Activated gamma-delta T cell treated with anti-CD3 and anti-CD28 coated beads, Interleukin-2, amount 50 U/mL, for 16 hours (primary cell): ENCODE results near the gene HJURP.
"Not testable (repeated sequence)": the region's sequence is repeated elsewhere in the genome, so short reads cannot be mapped to it uniquely, and the experiment has no call there.

Experiments
- DNase-seq: peaks from one replicate; pipeline ENCODE4 v3.0.0-alpha.2; 2020; ENCODE audit warnings: low read depth

Gene HJURP, protein sequence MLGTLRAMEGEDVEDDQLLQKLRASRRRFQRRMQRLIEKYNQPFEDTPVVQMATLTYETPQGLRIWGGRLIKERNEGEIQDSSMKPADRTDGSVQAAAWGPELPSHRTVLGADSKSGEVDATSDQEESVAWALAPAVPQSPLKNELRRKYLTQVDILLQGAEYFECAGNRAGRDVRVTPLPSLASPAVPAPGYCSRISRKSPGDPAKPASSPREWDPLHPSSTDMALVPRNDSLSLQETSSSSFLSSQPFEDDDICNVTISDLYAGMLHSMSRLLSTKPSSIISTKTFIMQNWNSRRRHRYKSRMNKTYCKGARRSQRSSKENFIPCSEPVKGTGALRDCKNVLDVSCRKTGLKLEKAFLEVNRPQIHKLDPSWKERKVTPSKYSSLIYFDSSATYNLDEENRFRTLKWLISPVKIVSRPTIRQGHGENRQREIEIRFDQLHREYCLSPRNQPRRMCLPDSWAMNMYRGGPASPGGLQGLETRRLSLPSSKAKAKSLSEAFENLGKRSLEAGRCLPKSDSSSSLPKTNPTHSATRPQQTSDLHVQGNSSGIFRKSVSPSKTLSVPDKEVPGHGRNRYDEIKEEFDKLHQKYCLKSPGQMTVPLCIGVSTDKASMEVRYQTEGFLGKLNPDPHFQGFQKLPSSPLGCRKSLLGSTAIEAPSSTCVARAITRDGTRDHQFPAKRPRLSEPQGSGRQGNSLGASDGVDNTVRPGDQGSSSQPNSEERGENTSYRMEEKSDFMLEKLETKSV

DNA sequence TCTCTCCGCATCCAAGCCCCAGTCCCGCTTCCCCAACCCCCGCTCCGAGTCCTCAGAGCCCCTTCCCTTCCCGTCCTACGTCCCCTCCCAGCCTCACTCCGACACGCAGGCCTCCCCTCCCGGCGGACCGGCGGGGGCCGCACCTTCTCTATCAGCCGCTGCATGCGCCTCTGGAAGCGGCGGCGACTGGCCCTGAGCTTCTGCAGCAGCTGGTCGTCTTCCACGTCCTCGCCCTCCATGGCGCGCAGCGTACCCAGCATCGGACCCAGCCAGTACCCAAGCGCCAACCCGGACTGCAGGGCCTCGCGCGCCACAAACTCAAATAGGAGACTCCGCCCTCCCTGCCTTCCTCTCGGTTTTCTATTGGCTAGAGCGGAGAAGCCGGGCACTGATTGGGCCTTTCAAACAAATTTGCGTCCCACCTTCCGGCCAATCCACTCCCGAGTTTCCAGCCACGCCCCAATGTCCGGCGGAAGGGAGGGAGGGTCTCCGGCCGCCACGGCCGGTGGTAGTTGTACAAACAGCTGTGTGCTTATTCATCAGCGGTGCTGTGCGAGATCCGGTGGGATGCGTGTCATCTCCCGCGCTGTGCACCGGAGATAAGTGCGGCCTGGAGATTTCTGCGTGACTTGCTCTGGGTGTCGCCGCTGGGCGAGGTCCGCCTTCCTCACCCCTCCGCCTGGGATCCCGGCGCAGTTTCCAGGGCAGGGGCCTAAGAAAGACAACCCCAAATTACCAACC lies at the start of gene HJURP:
Gene HJURP (minus strand): TSS at position 295 of the 741 bp plus-strand sequence. CDS start 35 bp downstream, at position 260.
- peak; percentile 83 for DNase-seq

- no peak for DNase-seq
Measured at GRCh38 chr2:233901884-233902283, 47.5 kb upstream of the HJURP start.

DNA sequence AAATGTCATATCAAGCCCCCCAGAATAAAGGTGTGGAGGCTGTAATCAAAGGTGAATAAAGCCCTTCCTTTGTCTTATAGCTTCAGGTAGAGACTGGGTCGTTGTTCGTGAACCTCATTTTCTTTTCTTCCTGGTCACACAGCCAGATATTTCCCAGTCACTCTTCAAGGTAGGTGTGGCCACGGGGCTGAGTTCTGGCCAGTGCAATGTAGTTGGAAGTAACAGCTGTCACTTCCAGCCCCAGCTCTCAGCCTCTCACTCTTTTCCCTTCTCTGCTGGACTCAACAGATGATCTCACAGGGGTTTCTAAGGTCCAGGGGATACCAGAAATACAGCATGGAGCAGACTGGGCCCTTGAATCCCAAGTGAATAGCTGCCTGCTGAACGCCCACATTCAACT lies 47.0 kb upstream of the HJURP start:
- no peak for DNase-seq

GRCh38 chr2:233896253-233896652 lies 41.9 kb upstream of the HJURP start:
- DNase-seq = not testable (repeated sequence)

DNA sequence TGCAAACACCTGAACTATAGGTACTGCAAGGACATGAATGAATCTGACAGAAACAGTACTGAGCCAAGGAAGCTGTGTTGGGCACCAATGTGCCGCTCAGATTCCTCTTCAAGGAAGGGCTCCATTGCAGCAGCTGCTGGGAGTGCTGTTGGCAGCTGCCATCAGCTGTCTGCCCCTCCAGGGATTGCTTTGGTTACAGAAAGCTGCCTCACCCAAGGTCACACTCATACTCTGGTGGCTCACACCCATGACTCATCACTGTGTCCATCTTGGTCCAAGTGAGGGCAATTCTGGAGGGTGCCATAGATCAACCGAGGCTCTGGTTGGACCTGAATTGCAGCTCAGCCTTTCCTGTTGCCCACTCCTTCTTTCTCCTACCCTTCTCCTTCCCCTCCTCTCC lies 38.5 kb upstream of the HJURP start:
- no peak for DNase-seq

- no peak for DNase-seq
Measured at GRCh38 chr2:233882353-233882752, 28.0 kb upstream of the HJURP start.

GRCh38 chr2:233872125-233872524 lies 17.8 kb upstream of the HJURP start:
- not testable (repeated sequence) for DNase-seq

GRCh38 chr2:233871432-233871831 lies 17.1 kb upstream of the HJURP start:
- DNase-seq = no peak

- DNase-seq = peak; percentile 33
Measured at GRCh38 chr2:233867993-233868532, 13.7 kb upstream of the HJURP start, which contains the start of gene MSL3B. MSL3B (minus strand) TSS chr2:233868386.

GRCh38 chr2:233866479-233866878 lies 12.1 kb upstream of the HJURP start:
- DNase-seq = no peak

DNA sequence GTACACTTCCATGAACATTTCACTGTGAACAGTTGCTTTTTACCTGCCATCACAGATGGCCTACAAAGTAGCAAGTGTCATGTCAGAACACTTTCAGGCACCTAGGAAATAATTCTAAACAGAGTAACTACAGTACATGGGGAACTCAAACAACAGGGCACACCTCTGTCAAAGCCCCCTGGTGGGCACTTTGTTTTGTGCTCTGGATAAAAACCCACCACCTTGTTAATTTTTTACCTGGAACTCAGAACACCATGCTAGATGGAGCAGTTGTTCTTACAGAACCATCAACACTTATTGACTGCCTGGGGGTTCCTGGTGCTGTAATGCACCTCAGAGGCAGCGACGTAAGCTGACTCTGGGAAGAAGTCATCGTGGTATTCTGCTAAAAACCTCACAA lies 11.5 kb upstream of the HJURP start:
- DNase-seq = no peak

GRCh38 chr2:233862261-233862768 lies 8.0 kb upstream of the HJURP start:
- DNase-seq = no peak

DNA sequence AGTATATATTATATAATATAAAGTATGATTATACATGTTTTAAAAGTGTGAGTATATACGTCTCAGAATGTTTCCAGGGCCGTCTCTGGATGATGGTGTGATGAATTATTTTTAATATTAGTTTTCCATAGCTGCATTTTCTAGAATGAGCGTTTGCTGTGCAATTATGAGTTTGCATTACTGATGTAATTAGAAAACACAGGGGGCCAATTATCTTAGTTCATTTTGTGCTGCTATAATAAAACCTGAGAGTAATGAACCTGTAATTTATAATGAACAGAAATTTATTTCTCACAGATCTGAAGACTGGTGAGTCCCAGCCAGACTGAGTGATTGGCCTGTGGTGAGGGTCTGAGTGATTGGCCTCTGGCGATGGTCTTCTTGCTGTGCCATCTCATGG lies 4.0 kb upstream of the HJURP start:
- no peak for DNase-seq

- DNase-seq = peak; percentile 26
Measured at GRCh38 chr2:233857511-233858141, 3.3 kb upstream of the HJURP start.

GRCh38 chr2:233856184-233856583 lies 1.8 kb upstream of the HJURP start:
- DNase-seq = no peak

DNA sequence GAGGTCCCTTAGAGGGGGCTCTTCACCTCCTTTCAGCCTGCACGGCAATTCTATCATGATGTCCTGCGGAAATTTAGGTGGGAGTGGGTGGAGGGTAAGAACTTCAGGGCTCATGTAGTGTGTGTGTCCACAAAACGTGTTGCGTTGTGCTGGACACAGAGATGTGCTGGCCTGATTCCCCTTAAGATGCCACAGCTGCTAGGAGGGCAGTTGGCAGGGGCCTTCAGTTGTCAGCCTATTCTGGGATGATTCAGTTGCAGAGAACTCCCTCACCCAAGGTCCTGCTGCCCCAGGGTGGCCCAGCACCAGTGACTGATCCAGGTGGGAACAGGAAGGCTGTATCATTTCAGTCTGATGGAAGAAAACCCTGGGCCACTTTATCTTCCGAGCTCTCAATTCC lies 1.0 kb upstream of the HJURP start:
- DNase-seq = no peak

GRCh38 chr2:233853883-233854240 lies 473 bp downstream of the HJURP start:
- DNase-seq = no peak

DNA sequence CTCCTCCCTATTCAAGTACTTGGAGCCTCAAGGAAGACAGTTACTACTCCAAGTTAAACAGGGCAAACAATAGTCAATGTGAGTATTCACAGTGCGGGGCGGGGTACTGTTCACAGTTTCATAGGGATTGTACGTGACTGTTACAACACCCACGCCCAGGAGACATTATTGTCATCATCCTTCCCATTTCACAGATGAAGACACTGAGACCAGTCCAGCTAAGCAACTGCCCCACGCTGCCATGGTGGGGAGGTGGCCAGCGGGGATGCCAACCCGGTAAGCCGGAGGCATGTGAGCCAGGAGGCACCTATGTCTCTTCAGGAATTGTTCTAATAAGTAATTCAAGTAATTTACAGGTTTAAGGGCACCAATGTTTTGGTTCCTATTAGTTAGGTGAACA lies 982 bp downstream of the HJURP start:
- no peak for DNase-seq

DNA sequence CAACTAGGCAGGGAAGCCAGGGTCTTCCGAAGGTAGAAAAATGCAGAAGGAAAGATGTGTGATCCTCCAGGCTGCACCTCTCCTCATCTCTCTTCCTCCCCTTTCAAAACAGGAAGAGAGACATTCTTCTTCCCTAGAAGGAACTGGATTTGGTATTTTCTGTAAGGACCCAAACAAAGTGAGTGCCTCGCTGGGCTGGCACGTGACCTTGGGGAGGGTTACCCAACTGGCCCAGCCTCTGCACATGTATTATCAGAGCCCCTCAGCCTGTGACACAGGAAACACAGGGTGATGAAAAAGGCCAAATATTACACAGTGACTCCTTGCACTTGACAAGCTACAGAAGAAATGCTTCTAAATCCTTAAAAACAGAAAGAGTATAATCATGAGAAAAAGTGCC lies 2.3 kb downstream of the HJURP start:
- no peak for DNase-seq

GRCh38 chr2:233851169-233851568 lies 3.2 kb downstream of the HJURP start:
- DNase-seq = no peak

DNA sequence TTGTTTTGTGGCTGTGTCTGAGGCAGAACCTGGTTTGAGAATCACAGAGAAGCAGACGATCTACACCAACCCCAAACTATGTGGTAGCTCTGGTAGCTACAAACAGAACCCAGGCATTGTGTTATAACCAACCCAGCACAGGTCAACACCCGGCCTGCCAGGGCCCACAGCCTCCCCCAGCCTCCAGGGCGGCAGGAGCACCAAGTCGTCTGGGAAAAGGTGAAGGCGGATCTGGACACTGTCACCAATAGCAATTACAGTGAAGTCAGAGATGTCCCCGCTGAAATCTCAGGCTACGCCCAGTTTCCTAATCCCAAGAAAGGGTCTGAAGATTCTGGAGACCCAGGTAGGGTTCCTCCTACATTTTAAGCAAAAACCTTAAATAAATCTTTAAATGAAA lies 3.6 kb downstream of the HJURP start:
- no peak for DNase-seq
